Lower leg skin (tissue), 4 donors: ENCODE measurements around the gene FOXQ1. TPM values are rescaled to one million over a fixed set of nuclear protein-coding genes. Genes with fewer than 3 reads are reported as not detected.

Source experiments
- DNase-seq, 2 donors: peaks; one replicate each; pipeline ENCODE4 v3.0.0-alpha.2; 2019; ENCODE audit warnings: low spot score in 2 of 2
- H3K4me3 ChIP-seq: fragments of 200-600 bp; sonication (generic); 2 replicates; pipeline ENCODE4 v1.5.1; 2017; ENCODE audit warnings: mild to moderate bottlenecking, low read depth; ENCODE audit not compliant: poor library complexity, severe bottlenecking
- CTCF ChIP-seq, 3 donors: fragments of 450-650 bp; IDR thresholded peaks; one replicate each; pipeline ENCODE4 v1.5.1; 2016; ENCODE audit warnings: antibody characterized with exemption in 3 of 3, mild to moderate bottlenecking in 3 of 3, moderate library complexity in 2 of 3
- POLR2A ChIP-seq, 2 donors: fragments of 450-650 bp; IDR thresholded peaks; one replicate each; pipeline ENCODE4 v1.6.1; 2016 to 2017; ENCODE audit warnings: antibody characterized with exemption in 2 of 2, mild to moderate bottlenecking in 1 of 2, moderate library complexity in 1 of 2
- WGBS, 2 donors: methylation state at CpG; one replicate each; pipeline ENCODE4 v1.1.5; 2018; 5-methylcytosine and 5-hydroxymethylcytosine counted together
- intact Hi-C: fragments of 100-400 bp; cut with DNase I; formaldehyde crosslinking; loops from one replicate; pipeline ENCODE4 v1.15.0; 2023; ENCODE audit warnings: low total_unique reads
- total RNA-seq, 4 donors: library from RNA; depleted of rRNA; stranded (reverse); fragments of >200 nt; gene quantifications; one replicate each; pipeline ENCODE4 v1.1.0, GENCODE V29; 2016

Gene FOXQ1
- total RNA-seq, 4 donors from 2014 or later: 54.1 to 117 (median 89.5) TPM

- no peak for DNase-seq
- intact Hi-C loops: no loop called here
- TF ChIP-seq CTCF (IDR thresholded peaks at IDR 0.05) (no peak), POLR2A (IDR thresholded peaks at IDR 0.05) (no peak)
- H3K4me3 ChIP-seq: no peak overlapping the region
- WGBS, 2 donors: 92% methylated on average over 4 of the region's 4 CpGs
Observed at GRCh38 chr6:1279065-1279464, 32.8 kb upstream of the FOXQ1 start.

GRCh38 chr6:1280666-1281300, 31.1 kb upstream of the FOXQ1 start:
- DNase-seq: no peak
- TF ChIP-seq POLR2A (IDR thresholded peaks at IDR 0.05) (no peak), CTCF (IDR thresholded peaks at IDR 0.05) (no peak)
- intact Hi-C loops: no loop called here
- no peak overlapping the region for H3K4me3 ChIP-seq
- WGBS, 2 donors: 86 to 89% methylated on average over 8 of the region's 8 CpGs

GRCh38 chr6:1281746-1282145, 30.2 kb upstream of the FOXQ1 start:
- TF ChIP-seq POLR2A (IDR thresholded peaks at IDR 0.05) (no peak), CTCF (IDR thresholded peaks at IDR 0.05) (no peak)
- 71 to 80% methylated on average over 8 of the region's 8 CpGs for WGBS, 2 donors
- no peak overlapping the region for H3K4me3 ChIP-seq
- DNase-seq: no peak
- intact Hi-C loops: no loop called here

GRCh38 chr6:1283501-1283900, 28.4 kb upstream of the FOXQ1 start:
- WGBS, 2 donors: 63 to 65% methylated on average over 3 of the region's 3 CpGs
- no peak for DNase-seq
- no peak for TF ChIP-seq POLR2A (IDR thresholded peaks at IDR 0.05)
- no peak for TF ChIP-seq CTCF (IDR thresholded peaks at IDR 0.05)
- no peak overlapping the region for H3K4me3 ChIP-seq
- intact Hi-C loops: no loop called here

- intact Hi-C loops: no loop called here
- no peak overlapping the region for H3K4me3 ChIP-seq
- 63 to 64% methylated on average over 6 of the region's 6 CpGs for WGBS, 2 donors
- DNase-seq: no peak
- TF ChIP-seq CTCF (IDR thresholded peaks at IDR 0.05) (no peak), POLR2A (IDR thresholded peaks at IDR 0.05) (no peak)
Observed at GRCh38 chr6:1285556-1285955, 26.3 kb upstream of the FOXQ1 start.

DNA sequence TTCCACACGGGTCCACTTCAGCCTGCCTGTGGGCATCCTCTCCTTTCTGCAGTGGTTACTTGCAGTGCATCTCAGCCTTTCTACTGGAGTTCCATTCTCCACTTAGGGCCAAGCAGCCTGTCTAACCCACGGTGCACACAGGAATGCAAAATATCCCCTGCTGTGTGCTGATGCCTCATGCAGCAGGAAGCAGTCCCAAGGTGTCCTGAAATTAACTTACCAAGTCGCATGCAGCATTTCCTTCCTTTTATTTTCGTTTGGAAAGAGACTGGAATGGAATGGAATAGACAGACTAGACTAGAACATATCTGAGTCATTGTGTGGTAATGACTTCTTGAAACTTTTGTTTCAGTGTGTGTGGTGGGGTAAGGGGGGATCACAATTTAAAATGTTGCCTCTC, 25.9 kb upstream of the FOXQ1 start:
- TF ChIP-seq POLR2A (IDR thresholded peaks at IDR 0.05) (no peak), CTCF (IDR thresholded peaks at IDR 0.05) (no peak)
- WGBS, 2 donors: 55 to 59% methylated on average over 4 of the region's 4 CpGs
- H3K4me3 ChIP-seq: no peak overlapping the region
- no peak for DNase-seq
- intact Hi-C loops: no loop called here
